Gastroesophageal sphincter (tissue), 4 donors: Measurements from ENCODE around the gene ADRA2C. TPM values are rescaled to one million over a fixed set of nuclear protein-coding genes. Genes with fewer than 3 reads are reported as not detected.

Source experiments
- ATAC-seq: fragments of 150-250 bp; one replicate; pipeline ENCODE4 v1.9.1; 2016; ENCODE audit warnings: mild to moderate bottlenecking, moderate library complexity
- H3K27ac ChIP-seq, 4 donors: fragments of 200-600 bp; sonication (generic) in 3 of 4; 1 replicate in 3 of 4; 2 replicates in 1 of 4; pipeline ENCODE4 v1.5.1; 2016 to 2019
- H3K27me3 ChIP-seq: fragments of 200-600 bp; sonication (generic); one replicate; pipeline ENCODE4 v1.5.1; 2019
- H3K36me3 ChIP-seq, 2 donors: fragments of 200-600 bp; sonication (generic); one replicate each; pipeline ENCODE4 v1.5.1; 2019; ENCODE audit warnings: control low read depth in 1 of 2
- H3K4me1 ChIP-seq, 3 donors: fragments of 200-600 bp; sonication (generic); 1 replicate in 2 of 3; 2 replicates in 1 of 3; pipeline ENCODE4 v1.5.1; 2016 to 2019; ENCODE audit warnings: control low read depth in 2 of 3
- H3K4me3 ChIP-seq, 2 donors: fragments of 200-600 bp; sonication (generic); one replicate each; pipeline ENCODE4 v1.5.1; 2019; ENCODE audit warnings: mild to moderate bottlenecking in 1 of 2, moderate library complexity in 1 of 2
- H3K9me3 ChIP-seq, 3 donors: fragments of 200-600 bp; sonication (generic); one replicate each; pipeline ENCODE4 v1.5.1; 2017 to 2019; ENCODE audit warnings: control low read depth in 2 of 3
- CTCF ChIP-seq, 4 experiments: fragments of 200-600 bp in 2 of 4; fragments of 450-650 bp in 2 of 4; sonication (generic) in 1 of 4; IDR thresholded peaks; one replicate each; pipeline ENCODE4 v1.5.1; 2017 to 2019; ENCODE audit warnings: antibody characterized with exemption in 4 of 4, mild to moderate bottlenecking in 2 of 4, moderate library complexity in 2 of 4
- EP300 ChIP-seq: sonication (generic); formaldehyde crosslinking; IDR thresholded peaks from one replicate; pipeline ENCODE4 v1.6.1; 2017; ENCODE audit warnings: antibody characterized with exemption, mild to moderate bottlenecking
- POLR2A ChIP-seq, 2 donors: fragments of 450-650 bp; IDR thresholded peaks; one replicate each; pipeline ENCODE4 v1.6.1; 2017; ENCODE audit warnings: antibody characterized with exemption in 2 of 2, mild to moderate bottlenecking in 2 of 2, moderate library complexity in 1 of 2
- POLR2AphosphoS5 ChIP-seq: sonication (generic); formaldehyde crosslinking; IDR thresholded peaks from one replicate; pipeline ENCODE4 v1.6.1; 2017; ENCODE audit warnings: antibody characterized with exemption
- WGBS, 2 donors: methylation state at CpG; one replicate each; pipeline ENCODE4 v1.1.5; 2018; ENCODE audit warnings: low coverage in 1 of 2; 5-methylcytosine and 5-hydroxymethylcytosine counted together
- total RNA-seq, 4 donors: library from RNA; depleted of rRNA; stranded (reverse); fragments of >200 nt; gene quantifications; one replicate each; pipeline ENCODE4 v1.1.0, GENCODE V29; 2016

The ADRA2C gene
- total RNA-seq, 4 donors from 2014 or later, result 1.2 to 26.5 (median 6.1) TPM

DNA sequence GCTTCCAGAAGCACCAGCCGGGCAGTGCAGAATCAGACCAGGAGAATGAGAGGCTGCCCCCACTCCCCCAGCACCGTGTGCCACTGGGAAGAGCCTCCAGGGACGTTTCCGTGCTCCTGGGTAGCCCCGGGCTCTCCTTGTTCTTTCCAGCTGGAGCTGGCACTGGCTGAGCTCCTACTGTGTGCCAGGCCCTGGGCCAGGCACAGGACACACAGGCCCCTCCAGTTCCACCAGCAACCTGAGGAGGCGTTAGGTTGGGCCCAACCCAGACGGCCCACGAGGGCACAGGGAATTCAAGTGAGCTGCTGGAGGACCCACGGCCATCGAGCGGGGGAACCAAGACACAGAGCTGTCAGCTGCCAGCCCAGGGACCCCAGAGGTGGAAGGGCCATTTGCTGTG is 15.9 kb upstream of the ADRA2C start:
- TF ChIP-seq POLR2A (IDR thresholded peaks at IDR 0.05) (no peak), POLR2AphosphoS5 (no peak), CTCF (IDR thresholded peaks at IDR 0.05) (no peak), EP300 (no peak)
- peaks cover 99% of the 10 kb centered on the region for H3K27me3 ChIP-seq
- H3K36me3 ChIP-seq, result no peaks in the 10 kb centered on the region
- 80% methylated on average over 1 of the region's 11 CpGs; no CpG with 5 or more reads in 1 of the 2 donors for WGBS, 2 donors
- H3K9me3 ChIP-seq, result no peaks in the 10 kb centered on the region
- peaks cover 0 to 2% (median 0%) of the 10 kb centered on the region in 3 donors for H3K4me1 ChIP-seq
- no peak for ATAC-seq
- H3K4me3 ChIP-seq, result no peak overlapping the region
- no peak overlapping the region for H3K27ac ChIP-seq

DNA sequence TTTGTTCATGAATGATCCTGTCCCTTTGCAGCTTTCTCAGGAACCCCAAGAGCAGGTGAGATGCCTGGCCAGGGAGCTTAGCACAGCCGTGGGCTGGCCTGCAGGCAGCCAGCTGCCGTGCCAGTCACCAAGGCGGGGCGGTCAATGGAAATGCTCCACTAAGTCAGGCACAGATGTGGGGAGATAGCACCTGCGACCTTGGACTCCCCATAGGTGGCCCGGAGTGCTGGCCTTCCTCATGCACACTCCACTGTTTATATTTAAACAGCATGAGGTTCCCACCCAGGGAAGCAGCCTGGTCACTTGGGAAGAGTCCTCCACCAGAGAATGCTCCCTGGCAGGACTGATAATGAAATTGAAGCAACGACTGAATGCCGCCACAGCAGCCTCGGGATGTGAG is 14.2 kb upstream of the ADRA2C start:
- Histone ChIP-seq H3K36me3 (no peaks in the 10 kb centered on the region), H3K9me3 (peaks cover 0 to 11% (median 0%) of the 10 kb centered on the region in 3 donors), H3K27me3 (peaks cover 90% of the 10 kb centered on the region), H3K4me3 (no peak overlapping the region), H3K27ac (no peak overlapping the region), H3K4me1 (no peaks in the 10 kb centered on the region)
- no peak for TF ChIP-seq POLR2A (IDR thresholded peaks at IDR 0.05)
- TF ChIP-seq POLR2AphosphoS5, result no peak
- no peak for TF ChIP-seq CTCF (IDR thresholded peaks at IDR 0.05)
- TF ChIP-seq EP300, result no peak
- no peak for ATAC-seq
- 57% methylated on average over 4 of the region's 9 CpGs; no CpG with 5 or more reads in 1 of the 2 donors for WGBS, 2 donors

GRCh38 chr4:3753726-3754412 is 12.3 kb upstream of the ADRA2C start:
- WGBS, 2 donors, result 49 to 56% methylated on average over 5 to 7 of the region's 19 CpGs
- Histone ChIP-seq H3K27me3 (peaks cover 76% of the 10 kb centered on the region), H3K27ac (no peak overlapping the region), H3K36me3 (no peaks in the 10 kb centered on the region), H3K4me1 (no peaks in the 10 kb centered on the region), H3K4me3 (no peak overlapping the region), H3K9me3 (peaks cover 0 to 11% (median 0%) of the 10 kb centered on the region in 3 donors)
- TF ChIP-seq POLR2AphosphoS5 (no peak), EP300 (no peak), CTCF (IDR thresholded peaks at IDR 0.05) (no peak), POLR2A (IDR thresholded peaks at IDR 0.05) (no peak)
- no peak for ATAC-seq

DNA sequence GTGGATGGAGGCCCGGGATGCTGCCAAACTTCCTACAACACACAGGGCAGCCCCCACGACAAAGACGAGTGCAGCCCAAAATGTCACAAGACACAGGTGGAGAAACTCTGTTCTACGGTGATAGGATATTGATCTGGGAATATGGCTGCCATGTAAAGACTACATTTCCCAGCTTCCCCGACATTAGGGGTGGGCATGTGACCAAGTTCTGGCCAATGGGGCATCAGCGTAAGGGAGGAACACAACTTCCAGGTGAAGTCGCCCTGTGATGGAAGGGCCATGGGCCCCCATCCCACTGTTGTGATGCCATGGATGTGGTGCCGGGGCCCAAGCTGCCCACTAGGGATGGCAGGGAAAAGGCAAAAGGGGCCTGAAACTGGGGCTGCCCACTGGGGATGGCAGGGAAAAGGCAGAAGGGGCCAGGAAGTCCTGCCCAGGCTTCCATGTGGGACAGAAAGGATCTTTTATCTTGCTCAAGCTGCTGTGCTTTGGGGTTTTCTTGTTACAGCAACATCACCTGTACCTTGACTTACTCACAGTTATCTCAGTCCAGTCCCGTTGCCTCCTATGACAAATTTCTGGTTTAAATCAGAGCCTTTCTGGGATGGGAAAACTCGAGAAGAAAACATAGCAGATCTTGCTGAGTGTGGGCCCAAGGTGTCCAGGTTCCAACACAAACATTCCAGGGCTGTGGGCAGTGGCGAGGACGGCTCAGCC is 9.7 kb upstream of the ADRA2C start:
- Histone ChIP-seq H3K9me3 (peaks cover 0 to 19% (median 0%) of the 10 kb centered on the region in 3 donors), H3K27me3 (peaks cover 50% of the 10 kb centered on the region), H3K4me3 (no peak overlapping the region), H3K27ac (no peak overlapping the region), H3K4me1 (no peaks in the 10 kb centered on the region), H3K36me3 (no peaks in the 10 kb centered on the region)
- ATAC-seq, result no peak
- WGBS, 2 donors, result 53 to 74% methylated on average over 3 to 4 of the region's 12 CpGs
- TF ChIP-seq POLR2A (IDR thresholded peaks at IDR 0.05), result no peak
- TF ChIP-seq EP300, result no peak
- no peak for TF ChIP-seq POLR2AphosphoS5
- TF ChIP-seq CTCF (IDR thresholded peaks at IDR 0.05), result no peak
